Trophoblast cell (in vitro differentiated cells and primary cell): ENCODE measurements around the gene DBI.

Source experiments
- DNase-seq, 2 donors: peaks; one replicate each; pipeline ENCODE4 v3.0.0-alpha.2; 2016
- H2AFZ ChIP-seq: 2 replicates; pipeline ENCODE4 v1.6.1; 2013; ENCODE audit warnings: low read length, moderate library complexity, mild to moderate bottlenecking; ENCODE audit not compliant: insufficient read depth, poor library complexity
- H2AK5ac ChIP-seq: 2 replicates; pipeline ENCODE4 v1.6.1; 2013; ENCODE audit warnings: mild to moderate bottlenecking, low read length
- H2BK120ac ChIP-seq: 2 replicates; pipeline ENCODE4 v1.6.1; 2013; ENCODE audit warnings: low read length, mild to moderate bottlenecking, moderate library complexity; ENCODE audit not compliant: insufficient read depth, poor library complexity
- H2BK12ac ChIP-seq: 2 replicates; pipeline ENCODE4 v1.6.1; 2013; ENCODE audit warnings: mild to moderate bottlenecking, low read length, moderate library complexity
- H2BK5ac ChIP-seq: 2 replicates; pipeline ENCODE4 v1.6.1; 2013; ENCODE audit warnings: low read length, low read depth, moderate library complexity, mild to moderate bottlenecking; ENCODE audit not compliant: poor library complexity
- H3K14ac ChIP-seq: 2 replicates; pipeline ENCODE4 v1.6.1; 2013; ENCODE audit warnings: mild to moderate bottlenecking, low read length
- H3K18ac ChIP-seq: 2 replicates; pipeline ENCODE4 v1.6.1; 2013; ENCODE audit warnings: mild to moderate bottlenecking, low read length
- H3K23ac ChIP-seq: 2 replicates; pipeline ENCODE4 v1.6.1; 2013; ENCODE audit warnings: low read length
- H3K27ac ChIP-seq: 2 replicates; pipeline ENCODE4 v1.5.1; 2013; ENCODE audit warnings: low read depth, mild to moderate bottlenecking, inconsistent platforms, low read length, moderate library complexity
- H3K27me3 ChIP-seq: 2 replicates; pipeline ENCODE4 v1.6.1; 2013; ENCODE audit warnings: inconsistent platforms, mild to moderate bottlenecking, low read length, moderate library complexity; ENCODE audit not compliant: insufficient read depth
- H3K36me3 ChIP-seq, 2 experiments: 1 replicate in 1 of 2; 2 replicates in 1 of 2; pipeline ENCODE4 v1.6.1; 2013; ENCODE audit warnings: low read length in 2 of 2, mild to moderate bottlenecking in 2 of 2, moderate library complexity in 1 of 2; ENCODE audit not compliant: insufficient read depth in 2 of 2, control insufficient read depth in 1 of 2
- H3K4ac ChIP-seq: 2 replicates; pipeline ENCODE4 v1.6.1; 2013; ENCODE audit warnings: low read depth, mild to moderate bottlenecking, low read length, moderate library complexity
- H3K4me1 ChIP-seq, 2 experiments: 1 replicate in 1 of 2; 2 replicates in 1 of 2; pipeline ENCODE4 v1.6.1; 2013; ENCODE audit warnings: low read length in 2 of 2, mild to moderate bottlenecking in 2 of 2, moderate library complexity in 1 of 2; ENCODE audit not compliant: insufficient read depth in 2 of 2, control insufficient read depth in 1 of 2
- H3K4me2 ChIP-seq: 2 replicates; pipeline ENCODE4 v1.6.1; 2013; ENCODE audit warnings: inconsistent platforms, mild to moderate bottlenecking, low read length, moderate library complexity
- H3K4me3 ChIP-seq: 2 replicates; pipeline ENCODE4 v1.5.1; 2013; ENCODE audit warnings: mild to moderate bottlenecking, low read depth, low read length, inconsistent platforms
- H3K79me1 ChIP-seq: one replicate; pipeline ENCODE4 v1.6.1; 2013; ENCODE audit warnings: low read length
- H3K79me2 ChIP-seq: 2 replicates; pipeline ENCODE4 v1.6.1; 2013; ENCODE audit warnings: low read length, mild to moderate bottlenecking; ENCODE audit not compliant: control insufficient read depth, insufficient read depth, poor library complexity
- H3K9ac ChIP-seq: 2 replicates; pipeline ENCODE4 v1.6.1; 2013; ENCODE audit warnings: mild to moderate bottlenecking, low read length
- H3K9me3 ChIP-seq: 2 replicates; pipeline ENCODE4 v1.6.1; 2013; ENCODE audit warnings: low read depth, mild to moderate bottlenecking, control low read depth, inconsistent platforms, low read length; ENCODE audit not compliant: insufficient read depth
- H4K12ac ChIP-seq: 2 replicates; pipeline ENCODE4 v1.6.1; 2013; ENCODE audit warnings: low read depth, mild to moderate bottlenecking, low read length, moderate library complexity
- H4K8ac ChIP-seq: 2 replicates; pipeline ENCODE4 v1.6.1; 2013; ENCODE audit warnings: low read depth, mild to moderate bottlenecking, low read length, moderate library complexity
- H4K91ac ChIP-seq: one replicate; pipeline ENCODE4 v1.6.1; 2013; ENCODE audit warnings: low read depth, mild to moderate bottlenecking, low read length, moderate library complexity
- WGBS: extraction: QIAGEN DNeasy Blood & Tissue Kit; methylation state at CpG from one replicate; pipeline ENCODE4 v1.1.7; 2013; ENCODE audit warnings: missing lambda C conversion rate; ENCODE audit not compliant: insufficient read length, insufficient coverage; ENCODE audit errors: extremely low coverage; 5-methylcytosine and 5-hydroxymethylcytosine counted together

DBI gene

DNA sequence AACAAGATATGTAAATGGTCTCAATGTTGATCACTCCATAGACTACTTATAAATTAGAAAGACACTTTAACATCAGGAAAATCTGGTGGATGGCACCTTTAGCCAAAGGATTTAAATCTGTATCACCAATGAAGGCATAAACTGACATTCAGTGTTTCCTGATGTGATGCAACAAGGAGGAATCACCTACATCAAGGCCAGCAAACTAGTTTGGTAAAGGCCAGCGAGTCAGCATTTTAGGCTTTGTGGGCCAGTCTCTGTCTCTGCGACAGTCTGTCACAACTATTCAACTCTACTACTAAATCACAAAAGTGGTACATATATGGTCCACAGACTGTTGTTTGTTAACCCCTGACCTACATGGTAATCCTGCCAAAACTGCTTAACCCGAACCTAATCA, 33.4 kb upstream of the DBI start:
- no peaks in the 10 kb centered on the region for H3K36me3 ChIP-seq
- no peak overlapping the region for H2BK5ac ChIP-seq
- no peaks in the 10 kb centered on the region for H3K27me3 ChIP-seq
- H4K91ac ChIP-seq: no peak overlapping the region
- H2BK120ac ChIP-seq: no peak overlapping the region
- DNase-seq: no peak
- no peak overlapping the region for H2AK5ac ChIP-seq
- no peak overlapping the region for H2AFZ ChIP-seq
- no CpG with 5 or more reads among the region's 3 CpGs for WGBS
- H3K27ac ChIP-seq: no peak overlapping the region
- no peak overlapping the region for H3K9ac ChIP-seq
- H3K79me2 ChIP-seq: no peaks in the 10 kb centered on the region
- no peak overlapping the region for H3K23ac ChIP-seq
- no peak overlapping the region for H4K8ac ChIP-seq
- no peak overlapping the region for H3K14ac ChIP-seq
- H3K4ac ChIP-seq: no peak overlapping the region
- no peak overlapping the region for H3K4me3 ChIP-seq
- no peaks in the 10 kb centered on the region for H3K9me3 ChIP-seq
- no peak overlapping the region for H3K18ac ChIP-seq
- H3K79me1 ChIP-seq: no peaks in the 10 kb centered on the region
- H3K4me2 ChIP-seq: no peak overlapping the region
- no peaks in the 10 kb centered on the region for H3K4me1 ChIP-seq
- H2BK12ac ChIP-seq: no peak overlapping the region
- no peak overlapping the region for H4K12ac ChIP-seq

GRCh38 chr2:119333833-119334232, 32.9 kb upstream of the DBI start:
- Histone ChIP-seq H3K18ac (no peak overlapping the region), H3K9me3 (no peaks in the 10 kb centered on the region), H2BK12ac (no peak overlapping the region), H4K12ac (no peak overlapping the region), H3K14ac (no peak overlapping the region), H2BK120ac (no peak overlapping the region), H3K9ac (no peak overlapping the region), H3K4ac (no peak overlapping the region), H3K4me2 (no peak overlapping the region), H2AK5ac (no peak overlapping the region), H3K4me1 (no peaks in the 10 kb centered on the region), H3K23ac (no peak overlapping the region), H4K8ac (no peak overlapping the region), H4K91ac (no peak overlapping the region), H2AFZ (no peak overlapping the region), H3K4me3 (no peak overlapping the region), H3K79me1 (no peaks in the 10 kb centered on the region), H3K79me2 (no peaks in the 10 kb centered on the region), H3K36me3 (no peaks in the 10 kb centered on the region), H2BK5ac (no peak overlapping the region), H3K27me3 (no peaks in the 10 kb centered on the region), H3K27ac (no peak overlapping the region)
- WGBS: no CpG with 5 or more reads among the region's 2 CpGs
- no peak for DNase-seq

DNA sequence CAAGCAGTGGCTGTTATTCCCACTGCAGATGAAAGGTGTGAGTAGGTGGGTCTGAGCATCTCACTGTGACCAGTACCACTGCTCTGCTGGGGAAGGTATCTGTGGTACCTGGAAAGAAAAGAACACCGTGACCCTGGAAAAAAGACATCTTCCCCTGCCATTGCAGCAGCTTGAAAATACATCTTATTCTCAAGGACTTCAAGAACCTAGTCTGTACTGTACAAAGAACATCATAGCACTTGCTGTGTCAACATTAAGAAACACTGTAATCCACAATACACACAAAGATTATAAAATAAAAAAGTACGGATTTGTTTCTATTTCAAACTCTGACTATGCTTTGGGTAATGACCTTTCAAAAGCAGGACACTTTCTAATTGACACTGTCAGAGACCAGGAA, 29.0 kb upstream of the DBI start:
- Histone ChIP-seq H3K27ac (no peak overlapping the region), H3K14ac (no peak overlapping the region), H3K23ac (no peak overlapping the region), H2AK5ac (no peak overlapping the region), H2BK5ac (no peak overlapping the region), H3K9ac (no peak overlapping the region), H3K36me3 (no peaks in the 10 kb centered on the region), H3K9me3 (no peaks in the 10 kb centered on the region), H3K4me3 (no peak overlapping the region), H3K79me1 (no peaks in the 10 kb centered on the region), H2BK120ac (no peak overlapping the region), H3K27me3 (no peaks in the 10 kb centered on the region), H4K8ac (no peak overlapping the region), H3K79me2 (no peaks in the 10 kb centered on the region), H3K18ac (no peak overlapping the region), H2BK12ac (no peak overlapping the region), H4K91ac (no peak overlapping the region), H3K4ac (no peak overlapping the region), H4K12ac (no peak overlapping the region), H3K4me2 (no peak overlapping the region), H2AFZ (no peak overlapping the region), H3K4me1 (no peaks in the 10 kb centered on the region)
- WGBS: no CpG with 5 or more reads among the region's 2 CpGs
- DNase-seq: no peak

- H2AK5ac ChIP-seq: no peak overlapping the region
- H2BK12ac ChIP-seq: no peak overlapping the region
- no peak overlapping the region for H2BK5ac ChIP-seq
- H3K36me3 ChIP-seq: no peaks in the 10 kb centered on the region
- H2BK120ac ChIP-seq: no peak overlapping the region
- H2AFZ ChIP-seq: no peak overlapping the region
- H3K9me3 ChIP-seq: no peaks in the 10 kb centered on the region
- no peak overlapping the region for H3K23ac ChIP-seq
- no peak overlapping the region for H4K8ac ChIP-seq
- H3K79me2 ChIP-seq: no peaks in the 10 kb centered on the region
- H3K27ac ChIP-seq: no peak overlapping the region
- H3K4ac ChIP-seq: no peak overlapping the region
- no peak overlapping the region for H3K18ac ChIP-seq
- no peak overlapping the region for H3K9ac ChIP-seq
- no peaks in the 10 kb centered on the region for H3K79me1 ChIP-seq
- no peak overlapping the region for H3K4me2 ChIP-seq
- no peak overlapping the region for H4K12ac ChIP-seq
- H4K91ac ChIP-seq: no peak overlapping the region
- no peak overlapping the region for H3K14ac ChIP-seq
- no peak for DNase-seq
- no CpG with 5 or more reads among the region's 2 CpGs for WGBS
- H3K27me3 ChIP-seq: no peaks in the 10 kb centered on the region
- no peak overlapping the region for H3K4me3 ChIP-seq
- H3K4me1 ChIP-seq: no peaks in the 10 kb centered on the region
Observed at GRCh38 chr2:119338272-119338671, 28.5 kb upstream of the DBI start.
